Natural killer cell (primary cell): ENCODE measurements around the gene ABCC11. TPM values are rescaled to one million over a fixed set of nuclear protein-coding genes. Genes with fewer than 3 reads are reported as not detected.

Experiments used
- ATAC-seq, 3 donors: fragments of 150-1000 bp in 2 of 3; fragments of 200-7000 bp in 1 of 3; cut with Tn5 transposase; 1 replicate in 1 of 3; 2 replicates in 2 of 3; pipeline ENCODE4 v1.10.0; 2021; ENCODE audit warnings: mild to moderate bottlenecking in 2 of 3, moderate library complexity in 2 of 3
- DNase-seq, 2 donors: peaks; one replicate each; pipeline versions ENCODE4 v3.0.0 to v3.0.0-alpha.2; 2013 to 2021; ENCODE audit warnings: mixed read lengths in 1 of 2
- H3K27ac ChIP-seq: one replicate; pipeline ENCODE4 v1.5.1; 2013; ENCODE audit warnings: mild to moderate bottlenecking, low read length
- H3K27me3 ChIP-seq: one replicate; pipeline ENCODE4 v1.6.1; 2013; ENCODE audit warnings: low read length; ENCODE audit not compliant: control insufficient read depth, insufficient read depth
- H3K36me3 ChIP-seq: one replicate; pipeline ENCODE4 v1.6.1; 2013; ENCODE audit warnings: low read length; ENCODE audit not compliant: control insufficient read depth, insufficient read depth
- H3K4me1 ChIP-seq: one replicate; pipeline ENCODE4 v1.6.1; 2013; ENCODE audit warnings: low read length; ENCODE audit not compliant: control insufficient read depth, insufficient read depth
- H3K4me3 ChIP-seq: one replicate; pipeline ENCODE4 v1.5.1; 2013; ENCODE audit warnings: low read length
- H3K9me3 ChIP-seq: one replicate; pipeline ENCODE4 v1.6.1; 2013; ENCODE audit warnings: low read length; ENCODE audit not compliant: control insufficient read depth, insufficient read depth
- H3K27ac Mint-ChIP-seq, 2 donors: one replicate each; pipeline ENCODE4 v1.8.0; 2022; ENCODE audit warnings: mild to moderate bottlenecking in 2 of 2, mixed read lengths in 2 of 2, moderate library complexity in 1 of 2
- H3K27me3 Mint-ChIP-seq, 2 donors: one replicate each; pipeline ENCODE4 v1.8.0; 2022; ENCODE audit warnings: low read depth in 2 of 2, mixed read lengths in 2 of 2
- H3K36me3 Mint-ChIP-seq: one replicate; pipeline ENCODE4 v1.8.0; 2022; ENCODE audit warnings: mixed read lengths
- H3K4me1 Mint-ChIP-seq, 2 donors: one replicate each; pipeline ENCODE4 v1.8.0; 2022; ENCODE audit warnings: mixed read lengths in 2 of 2
- H3K4me3 Mint-ChIP-seq: one replicate; pipeline ENCODE4 v1.8.0; 2022; ENCODE audit warnings: mild to moderate bottlenecking, moderate library complexity, mixed read lengths
- H3K9me3 Mint-ChIP-seq, 2 donors: one replicate each; pipeline ENCODE4 v1.8.0; 2022; ENCODE audit warnings: mixed read lengths in 2 of 2
- CTCF ChIP-seq: fragments of 200-600 bp; IDR thresholded peaks from one replicate; pipeline ENCODE4 v1.8.0; 2022; ENCODE audit warnings: antibody characterized with exemption
- WGBS: methylation state at CpG from one replicate; pipeline ENCODE4 v1.1.7; 2013; ENCODE audit warnings: missing lambda C conversion rate; ENCODE audit not compliant: insufficient coverage; 5-methylcytosine and 5-hydroxymethylcytosine counted together
- intact Hi-C: fragments of 100-400 bp; cut with micrococcal nuclease; formaldehyde crosslinking; loops from one replicate; pipeline ENCODE4 v1.14.2; 2022
- total RNA-seq, 4 donors: library from RNA; stranded (reverse); fragments of 120-200 nt in 1 of 4; gene quantifications; one replicate each; pipeline versions ENCODE4 v1.2.3 to v1.2.4, GENCODE V29; 2013 to 2022

ABCC11 gene
- total RNA-seq, 3 donors from 2014 or later (not counting 1 experiment from before 2014, with no cell fraction given) = 0.20 to 0.30 TPM; not detected in 1

DNA sequence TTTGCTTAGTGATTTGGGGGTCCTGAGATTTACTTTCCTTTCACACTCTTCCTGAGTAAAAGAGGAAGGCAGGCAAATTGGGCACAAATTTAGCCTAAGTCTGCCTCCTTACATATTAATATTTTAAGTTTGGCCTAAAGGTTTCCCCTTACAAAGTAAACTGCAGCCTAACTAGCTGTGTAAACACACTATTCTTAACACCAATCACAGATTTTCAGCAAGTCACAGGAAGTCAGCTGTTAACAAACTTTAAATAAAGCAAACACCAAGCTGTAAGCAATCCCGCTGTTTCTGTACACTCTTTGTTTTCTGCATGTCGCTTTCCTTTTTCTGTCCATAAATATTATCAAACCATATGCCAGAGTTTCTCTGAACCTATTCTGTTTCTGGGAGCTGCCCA lies 45.1 kb upstream of the ABCC11 start:
- 89% methylated on average over 2 of the region's 2 CpGs for WGBS
- no peak for TF ChIP-seq CTCF
- H3K9me3 Mint-ChIP-seq = no peaks in the 10 kb centered on the region
- H3K36me3 Mint-ChIP-seq = peaks cover 12% of the 10 kb centered on the region
- no peak overlapping the region for H3K4me3 ChIP-seq
- no peak for ATAC-seq
- H3K36me3 ChIP-seq = peaks cover 26% of the 10 kb centered on the region
- no peaks in the 10 kb centered on the region for H3K27me3 Mint-ChIP-seq
- H3K4me1 Mint-ChIP-seq = peaks cover 10 to 26% of the 10 kb centered on the region in 2 donors
- no peak for DNase-seq
- no peak overlapping the region for H3K27ac Mint-ChIP-seq
- no peak overlapping the region for H3K4me3 Mint-ChIP-seq
- no peak overlapping the region for H3K27ac ChIP-seq
- intact Hi-C loops = no loop called here
- H3K9me3 ChIP-seq = peaks cover under 1% of the 10 kb centered on the region
- peaks cover 7% of the 10 kb centered on the region for H3K4me1 ChIP-seq
- no peaks in the 10 kb centered on the region for H3K27me3 ChIP-seq

- no peak for ATAC-seq
- no peak overlapping the region for H3K27ac ChIP-seq
- peaks cover 7% of the 10 kb centered on the region for H3K4me1 ChIP-seq
- Mint-ChIP-seq H3K36me3 (peaks cover 15% of the 10 kb centered on the region), H3K9me3 (no peaks in the 10 kb centered on the region), H3K27ac (no peak overlapping the region), H3K27me3 (no peaks in the 10 kb centered on the region), H3K4me1 (peaks cover 15 to 26% of the 10 kb centered on the region in 2 donors), H3K4me3 (no peak overlapping the region)
- H3K27me3 ChIP-seq = no peaks in the 10 kb centered on the region
- intact Hi-C loops = no loop called here
- no peak for DNase-seq
- TF ChIP-seq CTCF = no peak
- no peak overlapping the region for H3K4me3 ChIP-seq
- peaks cover 26% of the 10 kb centered on the region for H3K36me3 ChIP-seq
- peaks cover 7% of the 10 kb centered on the region for H3K9me3 ChIP-seq
- 100% methylated on average over 3 of the region's 4 CpGs for WGBS
Measured at GRCh38 chr16:48291754-48292153, 44.4 kb upstream of the ABCC11 start.

- DNase-seq = no peak
- TF ChIP-seq CTCF = no peak
- peaks cover 24% of the 10 kb centered on the region for H3K36me3 ChIP-seq
- Mint-ChIP-seq H3K9me3 (no peaks in the 10 kb centered on the region), H3K4me3 (no peak overlapping the region), H3K4me1 (peaks cover 15 to 26% of the 10 kb centered on the region in 2 donors), H3K36me3 (peaks cover 11% of the 10 kb centered on the region), H3K27ac (no peak overlapping the region), H3K27me3 (no peaks in the 10 kb centered on the region)
- no peak overlapping the region for H3K4me3 ChIP-seq
- peaks cover 7% of the 10 kb centered on the region for H3K4me1 ChIP-seq
- intact Hi-C loops = no loop called here
- no peak overlapping the region for H3K27ac ChIP-seq
- 100% methylated on average over 1 of the region's 3 CpGs for WGBS
- ATAC-seq = no peak
- H3K27me3 ChIP-seq = no peaks in the 10 kb centered on the region
- peaks cover 7% of the 10 kb centered on the region for H3K9me3 ChIP-seq
Measured at GRCh38 chr16:48291303-48291702, 44.0 kb upstream of the ABCC11 start.

GRCh38 chr16:48287239-48287638 lies 39.9 kb upstream of the ABCC11 start:
- H3K36me3 Mint-ChIP-seq = peaks cover 11% of the 10 kb centered on the region
- peaks cover 7% of the 10 kb centered on the region for H3K9me3 ChIP-seq
- H3K27ac ChIP-seq = no peak overlapping the region
- intact Hi-C loops = no loop called here
- no peak overlapping the region for H3K4me3 ChIP-seq
- peaks cover 50 to 51% of the 10 kb centered on the region in 2 donors for H3K4me1 Mint-ChIP-seq
- peaks cover 9% of the 10 kb centered on the region for H3K4me1 ChIP-seq
- H3K27me3 Mint-ChIP-seq = peaks cover 10 to 19% of the 10 kb centered on the region in 2 donors
- no peak for ATAC-seq
- H3K27ac Mint-ChIP-seq = no peak overlapping the region
- H3K36me3 ChIP-seq = peaks cover 12% of the 10 kb centered on the region
- no peaks in the 10 kb centered on the region for H3K27me3 ChIP-seq
- peaks cover 0 to 3% of the 10 kb centered on the region in 2 donors for H3K9me3 Mint-ChIP-seq
- no peak for TF ChIP-seq CTCF
- no peak for DNase-seq
- no peak overlapping the region for H3K4me3 Mint-ChIP-seq
